ENCODE data around the gene PATZ1.

PATZ1 gene

GRCh38 chr22:31329029-31329428 lies 17.1 kb downstream of the PATZ1 start:
- TF ChIP-seq FOXP2 (optimal IDR thresholded peaks at IDR 0.05; ENCODE audit: borderline replicate concordance, extremely low read depth, extremely low read length, insufficient read depth) (no peak), SIN3A (IDR thresholded peaks at IDR 0.05; ENCODE audit: borderline replicate concordance, insufficient read depth, low read length) (no peak), REST (IDR thresholded peaks at IDR 0.05; ENCODE audit: insufficient read depth in 1 of 2, low read depth in 2 of 2, low read length in 2 of 2) (no peak), TAF1 (IDR thresholded peaks at IDR 0.05; ENCODE audit: borderline replicate concordance, insufficient read depth, low read length) (no peak), POLR2AphosphoS5 (IDR thresholded peaks at IDR 0.05; ENCODE audit: low read depth, low read length) (no peak)

GRCh38 chr22:31328544-31328960 lies 17.6 kb downstream of the PATZ1 start:
- TF ChIP-seq POLR2AphosphoS5 (IDR thresholded peaks at IDR 0.05; ENCODE audit: low read depth, low read length) (no peak), FOXP2 (optimal IDR thresholded peaks at IDR 0.05; ENCODE audit: borderline replicate concordance, extremely low read depth, extremely low read length, insufficient read depth) (no peak), SIN3A (IDR thresholded peaks at IDR 0.05; ENCODE audit: borderline replicate concordance, insufficient read depth, low read length) (no peak)

GRCh38 chr22:31327806-31328543 lies 18.2 kb downstream of the PATZ1 start:
- no peak for TF ChIP-seq REST (IDR thresholded peaks at IDR 0.05; ENCODE audit: insufficient read depth in 1 of 2, low read depth in 2 of 2, low read length in 2 of 2)
- TF ChIP-seq POLR2AphosphoS5 (IDR thresholded peaks at IDR 0.05; ENCODE audit: low read depth, low read length), result no peak
- no peak for TF ChIP-seq TAF1 (IDR thresholded peaks at IDR 0.05; ENCODE audit: borderline replicate concordance, insufficient read depth, low read length)
- TF ChIP-seq SIN3A (IDR thresholded peaks at IDR 0.05; ENCODE audit: borderline replicate concordance, insufficient read depth, low read length), result no peak
- TF ChIP-seq FOXP2 (optimal IDR thresholded peaks at IDR 0.05; ENCODE audit: borderline replicate concordance, extremely low read depth, extremely low read length, insufficient read depth), result no peak

- TF ChIP-seq TAF1 (IDR thresholded peaks at IDR 0.05; ENCODE audit: borderline replicate concordance, insufficient read depth, low read length) (no peak), POLR2AphosphoS5 (IDR thresholded peaks at IDR 0.05; ENCODE audit: low read depth, low read length) (no peak), REST (IDR thresholded peaks at IDR 0.05; ENCODE audit: insufficient read depth in 1 of 2, low read depth in 2 of 2, low read length in 2 of 2) (no peak)
Observed at GRCh38 chr22:31326877-31327276, 19.3 kb downstream of the PATZ1 start.

- TF ChIP-seq TAF1 (IDR thresholded peaks at IDR 0.05; ENCODE audit: borderline replicate concordance, insufficient read depth, low read length), result no peak
- TF ChIP-seq SIN3A (IDR thresholded peaks at IDR 0.05; ENCODE audit: borderline replicate concordance, insufficient read depth, low read length), result no peak
- no peak for TF ChIP-seq POLR2AphosphoS5 (IDR thresholded peaks at IDR 0.05; ENCODE audit: low read depth, low read length)
- no peak for TF ChIP-seq FOXP2 (optimal IDR thresholded peaks at IDR 0.05; ENCODE audit: borderline replicate concordance, extremely low read depth, extremely low read length, insufficient read depth)
- no peak for TF ChIP-seq REST (IDR thresholded peaks at IDR 0.05; ENCODE audit: insufficient read depth in 1 of 2, low read depth in 2 of 2, low read length in 2 of 2)
Observed at GRCh38 chr22:31323578-31324550, 22.3 kb downstream of the PATZ1 start.

All from PFSK-1 (cell line).